ENCODE data around the gene IREB2.
"Not testable (repeated sequence)": the region's sequence is repeated elsewhere in the genome, so short reads cannot be mapped to it uniquely, and the experiment has no call there.

The IREB2 gene

GRCh38 chr15:78506971-78507830 lies 69.2 kb downstream of the IREB2 start, which contains the start of gene HYKK:
Gene HYKK (plus strand): TSS chr15:78507577. CDS start chr15:78513089, 5,512 bp downstream.
- TF ChIP-seq CTCF (IDR thresholded peaks at IDR 0.05; ENCODE audit: low read depth, low read length): no peak; the same call in 1 of the 2 replicates
- peak; percentile 88 for DNase-seq (ENCODE audit: extremely low read depth, low read depth)

- DNase-seq (ENCODE audit: extremely low read depth, low read depth): no peak
- no peak for TF ChIP-seq CTCF (IDR thresholded peaks at IDR 0.05; ENCODE audit: low read depth, low read length)
Observed at GRCh38 chr15:78507831-78508160, 69.8 kb downstream of the IREB2 start.

GRCh38 chr15:78508272-78508671 lies 70.3 kb downstream of the IREB2 start:
- TF ChIP-seq CTCF (IDR thresholded peaks at IDR 0.05; ENCODE audit: low read depth, low read length): no peak

GRCh38 chr15:78509726-78510312 lies 71.8 kb downstream of the IREB2 start:
- no peak for TF ChIP-seq CTCF (IDR thresholded peaks at IDR 0.05; ENCODE audit: low read depth, low read length)
- no peak for DNase-seq (ENCODE audit: extremely low read depth, low read depth)

More at GRCh38 chr15:78508272-78508671, 70.3 kb downstream of the IREB2 start:
- no peak for DNase-seq (ENCODE audit: extremely low read depth, low read depth)

GRCh38 chr15:78520035-78520434 lies 82.0 kb downstream of the IREB2 start:
- not testable (repeated sequence) for DNase-seq (ENCODE audit: extremely low read depth, low read depth)

DNA sequence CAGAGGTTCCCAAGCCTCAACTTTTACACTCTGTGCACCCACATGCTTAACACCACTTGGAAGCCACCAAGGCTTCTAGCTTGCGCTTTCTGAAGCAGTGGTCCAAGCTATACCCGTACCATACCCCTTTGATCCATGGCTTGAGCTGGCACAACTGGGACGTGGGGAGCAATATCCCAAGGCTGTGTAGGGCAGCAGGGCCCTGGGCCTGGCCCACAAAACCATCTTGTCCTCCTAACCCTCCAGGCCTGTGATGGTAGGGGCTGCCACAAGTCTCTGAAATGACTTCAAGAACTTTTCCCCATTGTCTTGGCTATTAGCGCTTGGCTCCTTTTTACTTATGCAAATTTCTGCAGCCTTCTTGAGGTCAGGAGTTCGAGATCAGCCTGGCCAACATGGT lies 86.2 kb downstream of the IREB2 start:
- no peak for TF ChIP-seq CTCF (IDR thresholded peaks at IDR 0.05; ENCODE audit: low read depth, low read length)
- DNase-seq (ENCODE audit: extremely low read depth, low read depth): no peak

DNA sequence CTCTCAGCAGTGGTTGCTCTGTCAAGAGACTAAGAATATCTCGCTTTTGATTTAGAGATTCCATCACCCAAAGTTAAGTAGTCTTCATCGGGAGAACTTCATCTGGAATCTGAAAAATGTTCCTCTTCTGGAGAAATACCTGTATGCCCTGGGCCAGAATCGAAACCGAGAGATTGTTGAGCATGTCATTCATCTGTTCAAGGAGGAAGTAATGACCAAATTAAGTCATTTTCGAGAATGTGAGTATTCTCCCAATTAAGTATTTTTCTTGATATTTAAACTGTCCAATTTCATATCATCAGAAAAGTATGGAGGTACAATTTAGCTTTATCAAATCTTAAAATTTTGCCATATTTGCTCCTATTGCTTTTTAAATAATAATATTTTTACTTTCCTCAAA lies 89.3 kb downstream of the IREB2 start:
- no peak for DNase-seq (ENCODE audit: extremely low read depth, low read depth)
- TF ChIP-seq CTCF (IDR thresholded peaks at IDR 0.05; ENCODE audit: low read depth, low read length): no peak
